ENCODE data around the gene GLIS1.

GLIS1 gene

GRCh38 chr1:53686965-53687267 is 52.0 kb downstream of the GLIS1 start:
- Histone ChIP-seq H3K36me3 (ENCODE audit: control insufficient read depth in 1 of 2, insufficient read depth in 2 of 2, low read depth in 1 of 2, low read length in 2 of 2) (peaks cover 0 to 6% of the 10 kb centered on the region in 2 experiments), H2BK120ac (ENCODE audit: low read depth, low read length) (no peak overlapping the region), H3K4me1 (ENCODE audit: control insufficient read depth, insufficient read depth, low read depth, low read length) (peaks cover 69% of the 10 kb centered on the region), H3K4me2 (ENCODE audit: low read length, poor library complexity, severe bottlenecking) (no peak overlapping the region), H2BK5ac (ENCODE audit: low read depth, low read length, poor library complexity, severe bottlenecking) (no peak overlapping the region), H2BK12ac (ENCODE audit: low read length in 2 of 2) (no peak overlapping the region), H3K4ac (ENCODE audit: low read depth in 1 of 2, low read length in 2 of 2) (no peak overlapping the region), H3K27me3 (ENCODE audit: control insufficient read depth in 1 of 2, insufficient read depth in 1 of 2, low read length in 2 of 2) (peaks cover 0 to 96% of the 10 kb centered on the region in 2 experiments), H3K9ac (ENCODE audit: low read length) (no peak overlapping the region), H3K18ac (ENCODE audit: low read depth in 1 of 2, low read length in 2 of 2) (no peak overlapping the region), H2BK15ac (ENCODE audit: low read depth, poor library complexity, severe bottlenecking) (no peak overlapping the region), H3K79me1 (replicated peaks; ENCODE audit: low read length, poor library complexity, severe bottlenecking) (peaks cover 27% of the 10 kb centered on the region), H2AK5ac (ENCODE audit: low read length, severe bottlenecking) (peak overlapping the region; percentile 63), H3K14ac (ENCODE audit: low read length in 2 of 2) (no peak overlapping the region), H2AFZ (ENCODE audit: low read depth, low read length) (no peak overlapping the region), H4K91ac (ENCODE audit: low read length) (no peak overlapping the region), H3K4me3 (ENCODE audit: insufficient read depth in 1 of 2, low read depth in 1 of 2, low read length in 2 of 2) (no peak overlapping the region), H4K8ac (ENCODE audit: low read length) (no peak overlapping the region), H3K23ac (ENCODE audit: low read length in 2 of 2) (no peak overlapping the region), H3K27ac (ENCODE audit: low read length, poor library complexity, severe bottlenecking) (peak overlapping the region; percentile 90), H3K9me3 (ENCODE audit: control insufficient read depth, low read length) (no peaks in the 10 kb centered on the region)
- 95% methylated on average over 6 of the region's 7 CpGs for WGBS
- DNase-seq = no peak

DNA sequence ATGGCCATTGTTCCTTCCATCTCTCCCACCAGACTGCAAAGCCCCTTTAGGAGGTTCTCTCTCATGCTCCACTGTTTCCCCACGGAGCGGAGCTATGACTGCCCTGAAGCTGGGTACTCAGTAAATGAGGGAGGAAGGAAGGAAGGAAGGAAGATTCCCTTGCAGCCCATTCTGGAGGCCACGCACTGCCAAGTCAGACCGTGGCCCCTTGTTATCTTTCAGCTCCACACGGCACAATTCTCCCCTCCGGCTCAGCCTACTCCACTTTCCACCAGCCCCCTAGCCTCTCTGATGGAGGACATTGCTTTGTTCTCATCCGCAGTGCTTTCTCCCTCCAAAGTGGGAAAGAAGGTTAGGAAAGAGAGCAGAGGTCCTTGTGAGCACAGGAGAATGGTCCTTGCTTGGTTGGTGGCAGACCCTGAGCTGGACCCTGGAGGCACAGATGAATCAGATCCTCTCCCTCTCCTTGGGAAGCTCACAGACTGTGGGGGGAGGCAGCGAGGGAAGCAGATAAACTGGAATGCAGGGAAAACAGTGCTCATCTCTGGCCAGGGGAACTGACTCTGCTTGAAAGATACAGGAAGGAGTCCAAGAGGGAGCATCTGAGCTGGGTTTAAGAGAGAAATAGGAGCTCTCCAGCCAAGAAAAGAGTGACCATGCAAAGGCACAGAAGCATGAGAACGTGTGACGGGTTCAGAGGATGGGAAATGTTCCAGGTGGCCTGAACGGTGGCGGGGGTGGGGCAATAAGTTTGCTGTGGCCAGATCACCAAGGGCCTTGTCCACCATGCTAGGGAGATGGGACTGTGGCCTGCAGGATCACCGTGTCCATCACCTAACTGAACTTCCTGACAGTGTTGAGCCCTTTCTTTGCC is 52.6 kb downstream of the GLIS1 start:
- peaks cover 0 to 96% of the 10 kb centered on the region in 2 experiments for H3K27me3 ChIP-seq (ENCODE audit: control insufficient read depth in 1 of 2, insufficient read depth in 1 of 2, low read length in 2 of 2)
- no peak overlapping the region for H3K18ac ChIP-seq (ENCODE audit: low read depth in 1 of 2, low read length in 2 of 2)
- 71% methylated on average over 11 of the region's 13 CpGs for WGBS
- H3K4me1 ChIP-seq (ENCODE audit: control insufficient read depth, insufficient read depth, low read depth, low read length) = peaks cover 73% of the 10 kb centered on the region
- peak overlapping the region; percentile 90 for H3K27ac ChIP-seq (ENCODE audit: low read length, poor library complexity, severe bottlenecking)
- no peak overlapping the region for H2AFZ ChIP-seq (ENCODE audit: low read depth, low read length)
- peak overlapping the region in 1 of 2 experiments; percentile 19 for H3K14ac ChIP-seq (ENCODE audit: low read length in 2 of 2)
- no peak overlapping the region for H2BK12ac ChIP-seq (ENCODE audit: low read length in 2 of 2)
- H2AK5ac ChIP-seq (ENCODE audit: low read length, severe bottlenecking) = peak overlapping the region; percentile 63
- H3K36me3 ChIP-seq (ENCODE audit: control insufficient read depth in 1 of 2, insufficient read depth in 2 of 2, low read depth in 1 of 2, low read length in 2 of 2) = peaks cover 0 to 6% of the 10 kb centered on the region in 2 experiments
- H3K4me2 ChIP-seq (ENCODE audit: low read length, poor library complexity, severe bottlenecking) = peak overlapping the region; percentile 68
- H3K4ac ChIP-seq (ENCODE audit: low read depth in 1 of 2, low read length in 2 of 2) = no peak overlapping the region
- H2BK5ac ChIP-seq (ENCODE audit: low read depth, low read length, poor library complexity, severe bottlenecking) = peak overlapping the region; percentile 14
- peaks cover 30% of the 10 kb centered on the region for H3K79me1 ChIP-seq (replicated peaks; ENCODE audit: low read length, poor library complexity, severe bottlenecking)
- H4K8ac ChIP-seq (ENCODE audit: low read length) = no peak overlapping the region
- H4K91ac ChIP-seq (ENCODE audit: low read length) = no peak overlapping the region
- no peak overlapping the region for H2BK15ac ChIP-seq (ENCODE audit: low read depth, poor library complexity, severe bottlenecking)
- no peak overlapping the region for H3K23ac ChIP-seq (ENCODE audit: low read length in 2 of 2)
- no peak overlapping the region for H3K4me3 ChIP-seq (ENCODE audit: insufficient read depth in 1 of 2, low read depth in 1 of 2, low read length in 2 of 2)
- DNase-seq = peak; percentile 26
- no peak overlapping the region for H3K9ac ChIP-seq (ENCODE audit: low read length)
- H3K9me3 ChIP-seq (ENCODE audit: control insufficient read depth, low read length) = no peaks in the 10 kb centered on the region
- no peak overlapping the region for H2BK120ac ChIP-seq (ENCODE audit: low read depth, low read length)

- no peak overlapping the region for H2BK15ac ChIP-seq (ENCODE audit: low read depth, poor library complexity, severe bottlenecking)
- H2AK5ac ChIP-seq (ENCODE audit: low read length, severe bottlenecking) = no peak overlapping the region
- no peaks in the 10 kb centered on the region for H3K9me3 ChIP-seq (ENCODE audit: control insufficient read depth, low read length)
- peak overlapping the region; percentile 68 for H3K4me2 ChIP-seq (ENCODE audit: low read length, poor library complexity, severe bottlenecking)
- H3K36me3 ChIP-seq (ENCODE audit: control insufficient read depth in 1 of 2, insufficient read depth in 2 of 2, low read depth in 1 of 2, low read length in 2 of 2) = peaks cover 0 to 13% of the 10 kb centered on the region in 2 experiments
- 58% methylated on average over 28 of the region's 28 CpGs for WGBS
- no peak overlapping the region for H2BK5ac ChIP-seq (ENCODE audit: low read depth, low read length, poor library complexity, severe bottlenecking)
- H3K14ac ChIP-seq (ENCODE audit: low read length in 2 of 2) = no peak overlapping the region
- H3K79me1 ChIP-seq (replicated peaks; ENCODE audit: low read length, poor library complexity, severe bottlenecking) = peaks cover 33% of the 10 kb centered on the region
- H2BK120ac ChIP-seq (ENCODE audit: low read depth, low read length) = no peak overlapping the region
- no peak overlapping the region for H3K4me3 ChIP-seq (ENCODE audit: insufficient read depth in 1 of 2, low read depth in 1 of 2, low read length in 2 of 2)
- H2AFZ ChIP-seq (ENCODE audit: low read depth, low read length) = no peak overlapping the region
- H3K4ac ChIP-seq (ENCODE audit: low read depth in 1 of 2, low read length in 2 of 2) = no peak overlapping the region
- H3K18ac ChIP-seq (ENCODE audit: low read depth in 1 of 2, low read length in 2 of 2) = no peak overlapping the region
- no peak overlapping the region for H3K23ac ChIP-seq (ENCODE audit: low read length in 2 of 2)
- peak; percentile 26 for DNase-seq
- no peak overlapping the region for H4K8ac ChIP-seq (ENCODE audit: low read length)
- H4K91ac ChIP-seq (ENCODE audit: low read length) = no peak overlapping the region
- H2BK12ac ChIP-seq (ENCODE audit: low read length in 2 of 2) = no peak overlapping the region
- H3K4me1 ChIP-seq (ENCODE audit: control insufficient read depth, insufficient read depth, low read depth, low read length) = peaks cover 78% of the 10 kb centered on the region
- H3K9ac ChIP-seq (ENCODE audit: low read length) = no peak overlapping the region
- H3K27ac ChIP-seq (ENCODE audit: low read length, poor library complexity, severe bottlenecking) = peak overlapping the region; percentile 90
- H3K27me3 ChIP-seq (ENCODE audit: control insufficient read depth in 1 of 2, insufficient read depth in 1 of 2, low read length in 2 of 2) = peaks cover 0 to 99% of the 10 kb centered on the region in 2 experiments
Observed at GRCh38 chr1:53685272-53686051, 53.5 kb downstream of the GLIS1 start.

DNA sequence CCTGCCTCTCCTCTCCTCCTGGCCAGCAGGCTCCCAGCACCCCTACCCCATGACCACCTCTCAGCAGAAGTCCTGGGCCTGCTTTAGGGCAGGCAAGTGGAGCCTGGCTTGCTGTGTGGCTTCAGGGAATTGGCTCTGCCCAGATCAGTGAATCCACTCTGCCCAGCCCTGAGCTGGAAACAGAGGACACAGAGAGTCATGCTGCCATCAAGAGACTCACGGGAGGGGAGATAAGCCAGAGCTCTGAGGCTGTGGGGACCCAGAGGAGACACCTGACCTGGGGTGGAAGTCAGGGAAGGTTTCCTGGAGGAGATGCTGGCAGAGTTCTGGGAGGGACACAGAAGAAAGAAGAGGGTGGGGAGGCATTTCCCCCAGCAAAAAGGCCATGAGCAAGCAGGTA is 54.2 kb downstream of the GLIS1 start:
- Histone ChIP-seq H3K27ac (ENCODE audit: low read length, poor library complexity, severe bottlenecking) (peak overlapping the region; percentile 59), H3K4me2 (ENCODE audit: low read length, poor library complexity, severe bottlenecking) (peak overlapping the region; percentile 68), H4K91ac (ENCODE audit: low read length) (no peak overlapping the region), H3K14ac (ENCODE audit: low read length in 2 of 2) (no peak overlapping the region), H3K4ac (ENCODE audit: low read depth in 1 of 2, low read length in 2 of 2) (no peak overlapping the region), H3K18ac (ENCODE audit: low read depth in 1 of 2, low read length in 2 of 2) (no peak overlapping the region), H3K9me3 (ENCODE audit: control insufficient read depth, low read length) (no peaks in the 10 kb centered on the region), H2AK5ac (ENCODE audit: low read length, severe bottlenecking) (peak overlapping the region; percentile 21), H2AFZ (ENCODE audit: low read depth, low read length) (no peak overlapping the region), H2BK120ac (ENCODE audit: low read depth, low read length) (no peak overlapping the region), H2BK5ac (ENCODE audit: low read depth, low read length, poor library complexity, severe bottlenecking) (no peak overlapping the region), H2BK15ac (ENCODE audit: low read depth, poor library complexity, severe bottlenecking) (no peak overlapping the region), H3K23ac (ENCODE audit: low read length in 2 of 2) (no peak overlapping the region), H3K4me1 (ENCODE audit: control insufficient read depth, insufficient read depth, low read depth, low read length) (peaks cover 72% of the 10 kb centered on the region), H3K27me3 (ENCODE audit: control insufficient read depth in 1 of 2, insufficient read depth in 1 of 2, low read length in 2 of 2) (peaks cover 0 to 99% of the 10 kb centered on the region in 2 experiments), H2BK12ac (ENCODE audit: low read length in 2 of 2) (no peak overlapping the region), H3K79me1 (replicated peaks; ENCODE audit: low read length, poor library complexity, severe bottlenecking) (peaks cover 36% of the 10 kb centered on the region), H4K8ac (ENCODE audit: low read length) (no peak overlapping the region), H3K36me3 (ENCODE audit: control insufficient read depth in 1 of 2, insufficient read depth in 2 of 2, low read depth in 1 of 2, low read length in 2 of 2) (peaks cover 0 to 8% of the 10 kb centered on the region in 2 experiments), H3K4me3 (ENCODE audit: insufficient read depth in 1 of 2, low read depth in 1 of 2, low read length in 2 of 2) (no peak overlapping the region), H3K9ac (ENCODE audit: low read length) (no peak overlapping the region)
- no peak for DNase-seq
- WGBS = 67% methylated on average over 1 of the region's 1 CpG
